Colonic mucosa (tissue), 4 donors: ENCODE results near the gene TMEM63B. TPM values are rescaled to one million over a fixed set of nuclear protein-coding genes. Genes with fewer than 3 reads are reported as not detected.
"Not testable (repeated sequence)": the region's sequence is repeated elsewhere in the genome, so short reads cannot be mapped to it uniquely, and the experiment has no call there.

Experiments
- DNase-seq: peaks from one replicate; pipeline ENCODE4 v3.0.0-alpha.2; 2020
- H3K27ac ChIP-seq: fragments of 200-600 bp; one replicate; pipeline ENCODE4 v1.8.0; 2021
- H3K27me3 ChIP-seq: fragments of 200-600 bp; one replicate; pipeline ENCODE4 v1.8.0; 2021
- H3K36me3 ChIP-seq: fragments of 200-600 bp; one replicate; pipeline ENCODE4 v1.8.0; 2021
- H3K4me1 ChIP-seq: fragments of 200-600 bp; one replicate; pipeline ENCODE4 v1.8.0; 2021; ENCODE audit warnings: mild to moderate bottlenecking
- H3K4me3 ChIP-seq: fragments of 200-600 bp; one replicate; pipeline ENCODE4 v1.8.0; 2021
- H3K9ac ChIP-seq, 2 donors: one replicate each; pipeline ENCODE4 v1.7.0; 2013; ENCODE audit warnings: control low read depth in 2 of 2, low read depth in 2 of 2, low read length in 2 of 2
- H3K9me3 ChIP-seq: fragments of 200-600 bp; one replicate; pipeline ENCODE4 v1.8.0; 2021
- CTCF ChIP-seq: fragments of 200-600 bp; IDR thresholded peaks from one replicate; pipeline ENCODE4 v1.8.0; 2022; ENCODE audit warnings: antibody characterized with exemption, mild to moderate bottlenecking
- intact Hi-C: fragments of 100-400 bp; cut with DNase I; formaldehyde crosslinking; loops from one replicate; pipeline ENCODE4 v1.14.1; 2022
- total RNA-seq, 2 donors: library from RNA; stranded (reverse); fragmentation: NEBNext Ultra II Directional in 1 of 2; extraction: Animal tissue kit (Norgen Biotek cat#: 25700) in 1 of 2; gene quantifications; one replicate each; pipeline ENCODE4 v1.2.1, GENCODE V29; 2021
- donor health status: healthy.
- donor health status: DM: no; HTN: no; CAD: no.
- donor health status: DM: no; HTN: no; CAD: no.

The TMEM63B gene
- total RNA-seq, 2 donors from 2014 or later = 74.3 to 95.3 TPM

GRCh38 chr6:44086931-44087574 is 40.3 kb upstream of the TMEM63B start:
- H3K27me3 ChIP-seq = no peaks in the 10 kb centered on the region
- no peak overlapping the region for H3K9ac ChIP-seq
- no peak for TF ChIP-seq CTCF
- no peak overlapping the region for H3K27ac ChIP-seq
- H3K36me3 ChIP-seq = no peaks in the 10 kb centered on the region
- intact Hi-C loops = no loop called here
- no peak for DNase-seq
- no peaks in the 10 kb centered on the region for H3K9me3 ChIP-seq
- no peak overlapping the region for H3K4me3 ChIP-seq
- no peaks in the 10 kb centered on the region for H3K4me1 ChIP-seq

DNA sequence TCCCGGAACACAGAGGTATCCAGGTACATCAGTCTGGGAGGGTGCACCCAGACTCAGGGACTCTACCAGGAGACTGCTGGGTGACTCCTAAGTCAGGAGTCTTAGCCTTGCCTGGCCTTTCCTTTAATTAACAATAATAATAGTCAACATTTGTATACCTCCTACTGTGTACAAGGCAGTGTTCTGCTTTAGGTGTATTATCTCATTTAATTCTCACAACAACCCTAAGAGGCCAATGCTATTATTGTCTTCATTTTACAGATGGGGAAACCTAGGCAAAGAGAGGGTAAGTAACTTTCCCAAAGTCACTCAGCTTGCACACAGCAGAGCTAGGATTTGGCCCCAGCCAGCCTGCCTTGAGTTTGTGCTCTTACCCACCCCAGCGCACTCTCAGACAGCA is 39.7 kb upstream of the TMEM63B start:
- Histone ChIP-seq H3K27ac (no peak overlapping the region), H3K9me3 (no peaks in the 10 kb centered on the region), H3K27me3 (no peaks in the 10 kb centered on the region), H3K36me3 (no peaks in the 10 kb centered on the region), H3K4me3 (no peak overlapping the region), H3K9ac (no peak overlapping the region), H3K4me1 (no peaks in the 10 kb centered on the region)
- TF ChIP-seq CTCF = no peak
- DNase-seq = no peak
- intact Hi-C loops = no loop called here

- no peak overlapping the region for H3K27ac ChIP-seq
- intact Hi-C loops = no loop called here
- H3K4me1 ChIP-seq = no peaks in the 10 kb centered on the region
- H3K27me3 ChIP-seq = no peaks in the 10 kb centered on the region
- no peaks in the 10 kb centered on the region for H3K36me3 ChIP-seq
- no peak for TF ChIP-seq CTCF
- H3K9me3 ChIP-seq = no peaks in the 10 kb centered on the region
- no peak overlapping the region for H3K4me3 ChIP-seq
- no peak overlapping the region for H3K9ac ChIP-seq
- DNase-seq = no peak
Observed at GRCh38 chr6:44088827-44089590, 38.3 kb upstream of the TMEM63B start.

DNA sequence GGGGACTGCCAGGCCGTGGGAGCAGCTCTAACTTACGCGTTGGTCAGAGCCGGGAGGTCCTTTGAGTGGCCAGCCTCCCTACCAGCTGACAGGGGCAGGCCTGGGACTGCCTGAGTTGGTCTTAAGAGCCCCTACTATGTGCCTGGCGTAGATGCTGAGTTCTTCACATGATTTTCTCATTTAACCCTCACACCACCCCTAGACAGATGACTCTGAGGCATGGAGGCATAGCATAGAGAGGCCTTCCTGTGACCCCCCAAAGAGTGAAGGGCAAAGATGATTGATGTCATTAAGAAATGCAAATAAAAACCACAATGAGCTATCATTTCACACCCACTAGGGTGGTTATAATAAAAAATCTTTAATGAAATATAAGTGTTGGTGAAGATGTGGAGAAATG is 36.9 kb upstream of the TMEM63B start:
- no peak overlapping the region for H3K9ac ChIP-seq
- no peak for DNase-seq
- H3K4me3 ChIP-seq = no peak overlapping the region
- H3K27me3 ChIP-seq = no peaks in the 10 kb centered on the region
- no peaks in the 10 kb centered on the region for H3K9me3 ChIP-seq
- no peaks in the 10 kb centered on the region for H3K4me1 ChIP-seq
- H3K36me3 ChIP-seq = no peaks in the 10 kb centered on the region
- intact Hi-C loops = loop anchor here (10.0 kb wide), 1 partner anchor 244 kb away; no protein-coding TSS in a partner anchor
- H3K27ac ChIP-seq = no peak overlapping the region
- TF ChIP-seq CTCF = no peak

- not testable (repeated sequence) for H3K4me3 ChIP-seq, H3K27ac ChIP-seq, H3K36me3 ChIP-seq, H3K4me1 ChIP-seq, DNase-seq, H3K9ac ChIP-seq, H3K27me3 ChIP-seq, H3K9me3 ChIP-seq
- intact Hi-C loops = loop anchor here (10.0 kb wide), 1 partner anchor 243 kb away; no protein-coding TSS in a partner anchor
Observed at GRCh38 chr6:44091356-44091755, 36.0 kb upstream of the TMEM63B start.
